ENCODE measurements around the gene OTX2.

Gene OTX2

GRCh38 chr14:56810147-56810719 is at the start of gene OTX2:
Gene OTX2, minus strand, starts transcription at chr14:56810479. Its CDS starts 5,023 bp downstream, at chr14:56805456.
- H3K4me3 ChIP-seq (ENCODE audit: low read depth, low read length) = peak within 1 kb of the TSS; percentile 39

GRCh38 chr14:56858422-56858821 is 48.1 kb upstream of the OTX2 start:
- no peak overlapping the region for H3K4me3 ChIP-seq (ENCODE audit: low read depth, low read length)

- H3K4me3 ChIP-seq (ENCODE audit: low read depth, low read length) = no peak overlapping the region
Observed at GRCh38 chr14:56857216-56857615, 46.9 kb upstream of the OTX2 start.

- H3K4me3 ChIP-seq (ENCODE audit: low read depth, low read length) = peak overlapping the region; percentile 18
Observed at GRCh38 chr14:56855891-56856461, 45.7 kb upstream of the OTX2 start.

- H3K4me3 ChIP-seq (ENCODE audit: low read depth, low read length) = no peak overlapping the region
Observed at GRCh38 chr14:56854325-56854724, 44.0 kb upstream of the OTX2 start.

GRCh38 chr14:56846970-56847930 is 37.0 kb upstream of the OTX2 start:
- no peak overlapping the region for H3K4me3 ChIP-seq (ENCODE audit: low read depth, low read length)

GRCh38 chr14:56844406-56845002 is 34.2 kb upstream of the OTX2 start:
- H3K4me3 ChIP-seq (ENCODE audit: low read depth, low read length) = no peak overlapping the region

GRCh38 chr14:56841611-56842010 is 31.3 kb upstream of the OTX2 start:
- no peak overlapping the region for H3K4me3 ChIP-seq (ENCODE audit: low read depth, low read length)

- H3K4me3 ChIP-seq (ENCODE audit: low read depth, low read length) = no peak overlapping the region
Observed at GRCh38 chr14:56840221-56840620, 29.9 kb upstream of the OTX2 start.

- H3K4me3 ChIP-seq (ENCODE audit: low read depth, low read length) = no peak overlapping the region
Observed at GRCh38 chr14:56829151-56829550, 18.9 kb upstream of the OTX2 start.

GRCh38 chr14:56826214-56826613 is 15.9 kb upstream of the OTX2 start:
- no peak overlapping the region for H3K4me3 ChIP-seq (ENCODE audit: low read depth, low read length)

- H3K4me3 ChIP-seq (ENCODE audit: low read depth, low read length) = no peak overlapping the region
Observed at GRCh38 chr14:56821805-56822610, 11.7 kb upstream of the OTX2 start.

GRCh38 chr14:56821177-56821576 is 10.9 kb upstream of the OTX2 start:
- H3K4me3 ChIP-seq (ENCODE audit: low read depth, low read length) = no peak overlapping the region

- no peak overlapping the region for H3K4me3 ChIP-seq (ENCODE audit: low read depth, low read length)
Observed at GRCh38 chr14:56817396-56817921, 7.2 kb upstream of the OTX2 start.

- peak overlapping the region; percentile 30 for H3K4me3 ChIP-seq (ENCODE audit: low read depth, low read length)
Observed at GRCh38 chr14:56816574-56817391, 6.5 kb upstream of the OTX2 start.

GRCh38 chr14:56815745-56816144 is 5.5 kb upstream of the OTX2 start:
- H3K4me3 ChIP-seq (ENCODE audit: low read depth, low read length) = no peak overlapping the region

GRCh38 chr14:56814969-56815700 is 4.9 kb upstream of the OTX2 start:
- H3K4me3 ChIP-seq (ENCODE audit: low read depth, low read length) = no peak overlapping the region

GRCh38 chr14:56814519-56814959 is 4.3 kb upstream of the OTX2 start:
- no peak overlapping the region for H3K4me3 ChIP-seq (ENCODE audit: low read depth, low read length)

- no peak overlapping the region for H3K4me3 ChIP-seq (ENCODE audit: low read depth, low read length)
Observed at GRCh38 chr14:56813143-56813551, 2.9 kb upstream of the OTX2 start.
